HFFc6 (cell line): ENCODE measurements around the gene DNAI7. TPM values are rescaled to one million over a fixed set of nuclear protein-coding genes. Genes with fewer than 3 reads are reported as not detected.

Source experiments
- DNase-seq: peaks from one replicate; pipeline ENCODE4 v3.0.0-alpha.2; 2018
- H3K27ac Mint-ChIP-seq: 2 replicates; pipeline ENCODE4 v1.8.0; 2020; ENCODE audit warnings: mild to moderate bottlenecking, mixed read lengths
- H3K27me3 Mint-ChIP-seq: 2 replicates; pipeline ENCODE4 v1.8.0; 2021; ENCODE audit warnings: mild to moderate bottlenecking, moderate library complexity, mixed read lengths; ENCODE audit not compliant: insufficient read depth
- H3K36me3 Mint-ChIP-seq: 2 replicates; pipeline ENCODE4 v1.8.0; 2021; ENCODE audit warnings: low read depth, mixed read lengths
- H3K4me1 Mint-ChIP-seq: 2 replicates; pipeline ENCODE4 v1.8.0; 2020; ENCODE audit warnings: low read depth, mixed read lengths
- H3K4me3 Mint-ChIP-seq: 2 replicates; pipeline ENCODE4 v1.8.0; 2020; ENCODE audit warnings: mild to moderate bottlenecking, moderate library complexity, mixed read lengths
- H3K9me3 Mint-ChIP-seq: 2 replicates; pipeline ENCODE4 v1.8.0; 2020; ENCODE audit warnings: mild to moderate bottlenecking, mixed read lengths
- long read RNA-seq: library from polyadenylated mRNA; unstranded; transcript quantifications from one replicate; pipeline ENCODE4 v2.0.0, GENCODE V29; 2019
- total RNA-seq, 6 experiments: library from RNA; stranded (reverse); fragmentation: NEBNext Ultra II Directional; extraction: Animal tissue kit (Norgen Biotek cat#: 25700); gene quantifications; 2 replicates in 1 of 6; 3 replicates in 5 of 6; pipeline ENCODE4 v1.2.3, GENCODE V29; 2021
- TF ChIP-seq, protein P1 (sequence below): fragments of 200-600 bp; sonication (generic); IDR thresholded peaks from 2 replicates; pipeline ENCODE4 v1.5.0; 2021; ENCODE audit warnings: antibody characterized with exemption, mild to moderate bottlenecking

Gene DNAI7, protein sequence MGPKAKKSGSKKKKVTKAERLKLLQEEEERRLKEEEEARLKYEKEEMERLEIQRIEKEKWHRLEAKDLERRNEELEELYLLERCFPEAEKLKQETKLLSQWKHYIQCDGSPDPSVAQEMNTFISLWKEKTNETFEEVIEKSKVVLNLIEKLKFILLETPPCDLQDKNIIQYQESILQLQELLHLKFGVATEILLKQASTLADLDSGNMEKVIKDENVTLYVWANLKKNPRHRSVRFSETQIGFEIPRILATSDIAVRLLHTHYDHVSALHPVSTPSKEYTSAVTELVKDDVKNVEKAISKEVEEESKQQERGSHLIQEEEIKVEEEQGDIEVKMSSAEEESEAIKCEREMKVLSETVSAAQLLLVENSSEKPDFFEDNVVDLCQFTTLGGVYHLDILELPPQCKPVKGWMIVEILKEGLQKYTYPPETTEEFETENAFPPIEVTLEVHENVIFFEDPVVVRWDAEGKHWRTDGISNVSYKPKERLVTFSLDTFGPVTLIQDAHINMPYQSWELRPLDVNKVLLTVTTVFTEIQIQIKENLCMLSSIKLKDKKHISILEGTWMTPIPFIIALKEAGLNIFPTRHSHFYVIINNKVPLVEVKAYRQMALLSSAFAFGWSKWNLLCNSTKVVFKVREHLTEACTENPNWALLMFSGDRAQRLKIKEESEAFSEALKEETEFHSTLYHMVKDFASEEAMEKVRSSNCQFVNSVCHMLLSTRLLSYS
- total RNA-seq: under 1 TPM in 4 of 6 experiments, not detected in 2; 0.16 to 0.48 (median 0.30) TPM
- long read RNA-seq: 0 reads

GRCh38 chr12:25195056-25195971, at the start of gene DNAI7, which contains the start of gene ETFRF1:
DNAI7 (minus strand) TSS chr12:25195160; CDS start chr12:25195078, 82 bp downstream.
ETFRF1 (plus strand) TSS chr12:25195237; CDS start chr12:25203957, 8,720 bp downstream.
- no peaks in the 10 kb centered on the region for H3K36me3 Mint-ChIP-seq
- peaks cover 33% of the 10 kb centered on the region for H3K4me1 Mint-ChIP-seq
- H3K4me3 Mint-ChIP-seq: peak within 1 kb of the TSS; percentile 98
- peak within 1 kb of the TSS; percentile 98 for H3K27ac Mint-ChIP-seq
- peak; percentile 95 for DNase-seq
- TF ChIP-seq, protein P1, sequence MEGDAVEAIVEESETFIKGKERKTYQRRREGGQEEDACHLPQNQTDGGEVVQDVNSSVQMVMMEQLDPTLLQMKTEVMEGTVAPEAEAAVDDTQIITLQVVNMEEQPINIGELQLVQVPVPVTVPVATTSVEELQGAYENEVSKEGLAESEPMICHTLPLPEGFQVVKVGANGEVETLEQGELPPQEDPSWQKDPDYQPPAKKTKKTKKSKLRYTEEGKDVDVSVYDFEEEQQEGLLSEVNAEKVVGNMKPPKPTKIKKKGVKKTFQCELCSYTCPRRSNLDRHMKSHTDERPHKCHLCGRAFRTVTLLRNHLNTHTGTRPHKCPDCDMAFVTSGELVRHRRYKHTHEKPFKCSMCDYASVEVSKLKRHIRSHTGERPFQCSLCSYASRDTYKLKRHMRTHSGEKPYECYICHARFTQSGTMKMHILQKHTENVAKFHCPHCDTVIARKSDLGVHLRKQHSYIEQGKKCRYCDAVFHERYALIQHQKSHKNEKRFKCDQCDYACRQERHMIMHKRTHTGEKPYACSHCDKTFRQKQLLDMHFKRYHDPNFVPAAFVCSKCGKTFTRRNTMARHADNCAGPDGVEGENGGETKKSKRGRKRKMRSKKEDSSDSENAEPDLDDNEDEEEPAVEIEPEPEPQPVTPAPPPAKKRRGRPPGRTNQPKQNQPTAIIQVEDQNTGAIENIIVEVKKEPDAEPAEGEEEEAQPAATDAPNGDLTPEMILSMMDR: no peak
- no peaks in the 10 kb centered on the region for H3K9me3 Mint-ChIP-seq
- no peaks in the 10 kb centered on the region; the same call in none of the 2 replicates for H3K27me3 Mint-ChIP-seq

DNA sequence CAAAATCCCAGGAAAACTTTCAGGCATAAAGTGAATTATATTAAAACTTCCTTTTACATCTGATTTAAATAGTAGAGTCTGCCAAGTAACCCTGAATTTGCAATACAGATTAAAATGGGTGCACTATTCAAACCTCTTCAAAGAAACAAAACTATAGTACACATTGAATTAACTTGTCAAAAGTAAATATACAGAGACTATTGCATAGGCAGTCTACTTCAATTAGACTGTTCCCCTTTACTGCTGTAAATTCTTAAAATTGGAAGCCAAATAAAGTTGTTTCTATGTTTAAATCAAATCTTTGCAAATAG, 48.7 kb upstream of the DNAI7 start:
- no peak for DNase-seq
- Mint-ChIP-seq H3K36me3 (no peaks in the 10 kb centered on the region), H3K27ac (no peak overlapping the region), H3K4me1 (peaks cover 34% of the 10 kb centered on the region; the same call in 1 of the 2 replicates), H3K9me3 (no peaks in the 10 kb centered on the region), H3K4me3 (no peak overlapping the region), H3K27me3 (no peaks in the 10 kb centered on the region)
- TF ChIP-seq, protein P1: no peak

GRCh38 chr12:25242981-25243679, 48.2 kb upstream of the DNAI7 start:
- H3K36me3 Mint-ChIP-seq: no peaks in the 10 kb centered on the region
- DNase-seq: no peak
- TF ChIP-seq, protein P1: no peak
- no peaks in the 10 kb centered on the region for H3K9me3 Mint-ChIP-seq
- no peaks in the 10 kb centered on the region for H3K27me3 Mint-ChIP-seq
- peak overlapping the region; percentile 21; the same call in 1 of the 2 replicates for H3K27ac Mint-ChIP-seq
- H3K4me3 Mint-ChIP-seq: no peak overlapping the region
- peaks cover 34% of the 10 kb centered on the region; the same call in 1 of the 2 replicates for H3K4me1 Mint-ChIP-seq

GRCh38 chr12:25241167-25242020, 46.4 kb upstream of the DNAI7 start:
- H3K9me3 Mint-ChIP-seq: no peaks in the 10 kb centered on the region
- H3K27ac Mint-ChIP-seq: 0 out of 2 replicates have a peak overlapping the region, but pooled peaks have one; percentile 9
- H3K27me3 Mint-ChIP-seq: no peaks in the 10 kb centered on the region
- peak; percentile 47 for DNase-seq
- H3K36me3 Mint-ChIP-seq: peaks cover 9% of the 10 kb centered on the region
- no peak overlapping the region for H3K4me3 Mint-ChIP-seq
- TF ChIP-seq, protein P1: peak; percentile 89
- H3K4me1 Mint-ChIP-seq: peaks cover 38% of the 10 kb centered on the region
